ENCODE results near the gene ATP2B2.
A peak's percentile ranks its signal among the peaks of the same experiment; 100 is the strongest.

ATP2B2 gene

GRCh38 chr3:10465161-10465560 lies 40.2 kb downstream of the ATP2B2 start:
- H3K79me1 ChIP-seq (ENCODE audit: low read length): no peaks in the 10 kb centered on the region
- H3K27me3 ChIP-seq (ENCODE audit: insufficient read depth, low read length): no peaks in the 10 kb centered on the region
- no peak overlapping the region for H2BK5ac ChIP-seq (ENCODE audit: low read depth, low read length, poor library complexity)
- H3K9ac ChIP-seq (ENCODE audit: low read length): no peak overlapping the region
- no peak overlapping the region for H2BK12ac ChIP-seq (ENCODE audit: low read length)
- H3K4me2 ChIP-seq (ENCODE audit: low read length): no peak overlapping the region
- H3K27ac ChIP-seq (ENCODE audit: low read depth, low read length): no peak overlapping the region
- H3K23ac ChIP-seq (ENCODE audit: low read length): no peak overlapping the region
- H3K36me3 ChIP-seq (ENCODE audit: control insufficient read depth in 1 of 2, insufficient read depth in 2 of 2, low read length in 2 of 2): no peaks in the 10 kb centered on the region
- H4K12ac ChIP-seq (ENCODE audit: low read depth, low read length): no peak overlapping the region
- no peaks in the 10 kb centered on the region for H3K79me2 ChIP-seq (ENCODE audit: control insufficient read depth, insufficient read depth, low read length, poor library complexity)
- DNase-seq: no peak
- no peak overlapping the region for H3K18ac ChIP-seq (ENCODE audit: low read length)
- no peak overlapping the region for H3K4me3 ChIP-seq (ENCODE audit: low read depth, low read length)
- no peak overlapping the region for H2BK120ac ChIP-seq (ENCODE audit: insufficient read depth, low read length, poor library complexity)
- no peak overlapping the region for H3K14ac ChIP-seq (ENCODE audit: low read length)
- no peak overlapping the region for H4K91ac ChIP-seq (ENCODE audit: low read depth, low read length)
- peaks cover 4% of the 10 kb centered on the region for H3K9me3 ChIP-seq (ENCODE audit: insufficient read depth, low read depth, low read length)
- H3K4ac ChIP-seq (ENCODE audit: low read depth, low read length): no peak overlapping the region
- H4K8ac ChIP-seq (ENCODE audit: low read depth, low read length): no peak overlapping the region
- no peak overlapping the region for H2AK5ac ChIP-seq (ENCODE audit: low read length)
- no peaks in the 10 kb centered on the region for H3K4me1 ChIP-seq (ENCODE audit: control insufficient read depth in 1 of 2, insufficient read depth in 2 of 2, low read length in 2 of 2)
- H2AFZ ChIP-seq (ENCODE audit: insufficient read depth, low read length, poor library complexity): no peak overlapping the region
- no CpG with 5 or more reads among the region's 1 CpG for WGBS (ENCODE audit: extremely low coverage, insufficient coverage, insufficient read length)

DNA sequence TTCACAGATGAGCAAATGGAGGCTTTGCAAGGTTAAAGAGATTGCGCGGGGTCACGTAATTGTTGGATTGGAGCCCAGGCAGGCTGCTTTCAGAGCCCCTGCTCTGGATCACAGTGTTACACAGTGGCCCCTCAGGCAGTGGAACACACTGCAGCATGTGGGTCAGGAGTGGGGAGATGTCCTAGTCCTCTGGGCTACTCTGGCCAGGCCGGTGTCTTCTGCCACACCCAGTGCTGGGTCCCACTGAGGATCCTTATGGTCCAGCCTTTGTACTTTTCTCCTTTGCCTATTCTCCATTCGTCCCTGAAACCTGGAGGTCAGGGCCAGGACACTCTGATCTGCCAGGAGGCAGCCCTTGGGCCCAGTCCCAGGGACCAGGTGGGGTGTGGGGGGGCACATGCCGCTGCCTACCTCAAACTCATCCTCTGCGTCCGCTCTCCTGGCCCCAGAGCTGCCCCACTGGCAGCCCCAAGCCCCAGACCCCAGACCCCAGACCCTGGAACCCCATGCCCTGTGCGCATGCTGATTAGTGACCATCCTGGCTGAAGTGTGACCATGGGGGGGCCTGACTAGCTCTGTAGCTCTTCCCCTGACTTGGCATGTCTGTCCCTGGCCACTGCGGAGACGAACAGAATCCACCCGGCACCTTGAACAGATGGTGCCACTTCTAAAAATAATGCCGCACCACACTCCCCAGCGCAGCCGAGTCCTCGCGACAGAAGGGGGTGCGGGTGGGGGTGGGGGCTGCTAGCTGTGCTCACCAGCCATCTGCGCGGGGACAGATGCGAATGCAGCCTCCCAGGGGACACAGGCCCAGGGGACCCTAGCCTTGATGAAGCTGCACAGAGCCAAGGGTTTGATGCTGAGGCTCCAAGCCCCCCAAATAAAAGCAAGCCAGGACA lies 41.6 kb downstream of the ATP2B2 start:
- no peaks in the 10 kb centered on the region for H3K27me3 ChIP-seq (ENCODE audit: insufficient read depth, low read length)
- no peak for DNase-seq
- no peak overlapping the region for H3K4ac ChIP-seq (ENCODE audit: low read depth, low read length)
- H3K4me2 ChIP-seq (ENCODE audit: low read length): no peak overlapping the region
- H4K91ac ChIP-seq (ENCODE audit: low read depth, low read length): no peak overlapping the region
- no CpG with 5 or more reads among the region's 21 CpGs for WGBS (ENCODE audit: extremely low coverage, insufficient coverage, insufficient read length)
- H3K4me1 ChIP-seq (ENCODE audit: control insufficient read depth in 1 of 2, insufficient read depth in 2 of 2, low read length in 2 of 2): no peaks in the 10 kb centered on the region
- no peak overlapping the region for H2BK12ac ChIP-seq (ENCODE audit: low read length)
- H4K12ac ChIP-seq (ENCODE audit: low read depth, low read length): no peak overlapping the region
- H3K79me1 ChIP-seq (ENCODE audit: low read length): no peaks in the 10 kb centered on the region
- no peak overlapping the region for H2AFZ ChIP-seq (ENCODE audit: insufficient read depth, low read length, poor library complexity)
- peaks cover 5% of the 10 kb centered on the region for H3K9me3 ChIP-seq (ENCODE audit: insufficient read depth, low read depth, low read length)
- no peak overlapping the region for H3K23ac ChIP-seq (ENCODE audit: low read length)
- H3K9ac ChIP-seq (ENCODE audit: low read length): no peak overlapping the region
- H3K79me2 ChIP-seq (ENCODE audit: control insufficient read depth, insufficient read depth, low read length, poor library complexity): no peaks in the 10 kb centered on the region
- H3K36me3 ChIP-seq (ENCODE audit: control insufficient read depth in 1 of 2, insufficient read depth in 2 of 2, low read length in 2 of 2): no peaks in the 10 kb centered on the region
- H3K27ac ChIP-seq (ENCODE audit: low read depth, low read length): no peak overlapping the region
- H2AK5ac ChIP-seq (ENCODE audit: low read length): no peak overlapping the region
- H2BK5ac ChIP-seq (ENCODE audit: low read depth, low read length, poor library complexity): no peak overlapping the region
- H4K8ac ChIP-seq (ENCODE audit: low read depth, low read length): no peak overlapping the region
- H3K18ac ChIP-seq (ENCODE audit: low read length): no peak overlapping the region
- H3K14ac ChIP-seq (ENCODE audit: low read length): no peak overlapping the region
- no peak overlapping the region for H3K4me3 ChIP-seq (ENCODE audit: low read depth, low read length)
- H2BK120ac ChIP-seq (ENCODE audit: insufficient read depth, low read length, poor library complexity): no peak overlapping the region

DNA sequence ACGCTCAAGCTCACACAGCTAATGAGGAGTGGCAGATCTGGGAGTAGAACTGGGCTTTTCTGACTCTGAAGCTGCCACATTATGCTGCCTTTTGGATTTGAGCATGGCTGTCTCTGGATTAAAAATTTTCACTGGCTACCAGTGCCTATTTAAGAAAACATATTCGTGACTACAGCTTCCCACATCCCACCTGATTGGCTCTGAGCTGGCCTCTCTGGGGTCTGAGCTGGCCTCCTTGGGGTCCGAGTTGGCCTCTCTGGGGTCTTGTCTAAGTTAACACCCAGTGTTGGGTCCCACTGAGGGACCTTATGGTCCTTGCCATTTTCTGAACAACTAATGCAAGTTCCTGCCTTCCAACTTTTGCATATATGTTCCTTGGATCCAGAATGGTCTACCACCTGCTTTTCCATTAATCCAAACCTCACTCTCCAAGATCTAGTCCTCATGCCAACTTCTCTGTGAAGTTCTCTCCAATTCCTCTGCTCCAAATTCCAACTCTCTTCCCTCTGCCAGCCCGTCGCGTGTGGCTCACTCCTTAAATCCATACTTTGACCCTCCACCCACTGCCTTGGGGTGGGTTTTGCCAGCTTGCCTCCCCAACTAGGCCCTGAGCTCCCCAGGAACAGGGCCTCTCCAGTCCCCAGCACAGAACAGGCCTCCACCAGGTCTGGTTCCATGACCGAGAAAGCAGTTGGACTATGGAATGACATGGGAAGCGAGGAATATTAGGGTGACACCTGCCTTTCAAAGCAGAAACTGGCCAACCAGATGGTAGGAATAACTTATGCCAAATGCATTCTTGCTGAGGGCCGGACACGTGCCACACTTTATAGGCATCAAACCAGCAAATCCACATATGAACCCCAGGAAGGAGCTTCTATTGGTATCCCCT lies 42.5 kb downstream of the ATP2B2 start:
- no peak overlapping the region for H3K14ac ChIP-seq (ENCODE audit: low read length)
- no peak overlapping the region for H3K4ac ChIP-seq (ENCODE audit: low read depth, low read length)
- no peak overlapping the region for H2BK12ac ChIP-seq (ENCODE audit: low read length)
- H4K91ac ChIP-seq (ENCODE audit: low read depth, low read length): no peak overlapping the region
- H2BK5ac ChIP-seq (ENCODE audit: low read depth, low read length, poor library complexity): no peak overlapping the region
- H3K27ac ChIP-seq (ENCODE audit: low read depth, low read length): no peak overlapping the region
- WGBS (ENCODE audit: extremely low coverage, insufficient coverage, insufficient read length): no CpG with 5 or more reads among the region's 10 CpGs
- H3K18ac ChIP-seq (ENCODE audit: low read length): no peak overlapping the region
- H3K9me3 ChIP-seq (ENCODE audit: insufficient read depth, low read depth, low read length): peaks cover 7% of the 10 kb centered on the region
- H2BK120ac ChIP-seq (ENCODE audit: insufficient read depth, low read length, poor library complexity): no peak overlapping the region
- no peak overlapping the region for H2AK5ac ChIP-seq (ENCODE audit: low read length)
- no peak overlapping the region for H3K4me3 ChIP-seq (ENCODE audit: low read depth, low read length)
- no peaks in the 10 kb centered on the region for H3K79me2 ChIP-seq (ENCODE audit: control insufficient read depth, insufficient read depth, low read length, poor library complexity)
- no peaks in the 10 kb centered on the region for H3K27me3 ChIP-seq (ENCODE audit: insufficient read depth, low read length)
- H4K8ac ChIP-seq (ENCODE audit: low read depth, low read length): no peak overlapping the region
- H3K36me3 ChIP-seq (ENCODE audit: control insufficient read depth in 1 of 2, insufficient read depth in 2 of 2, low read length in 2 of 2): no peaks in the 10 kb centered on the region
- no peak overlapping the region for H3K23ac ChIP-seq (ENCODE audit: low read length)
- DNase-seq: no peak
- no peak overlapping the region for H4K12ac ChIP-seq (ENCODE audit: low read depth, low read length)
- no peak overlapping the region for H3K4me2 ChIP-seq (ENCODE audit: low read length)
- H3K4me1 ChIP-seq (ENCODE audit: control insufficient read depth in 1 of 2, insufficient read depth in 2 of 2, low read length in 2 of 2): no peaks in the 10 kb centered on the region
- H2AFZ ChIP-seq (ENCODE audit: insufficient read depth, low read length, poor library complexity): no peak overlapping the region
- H3K79me1 ChIP-seq (ENCODE audit: low read length): no peaks in the 10 kb centered on the region
- H3K9ac ChIP-seq (ENCODE audit: low read length): no peak overlapping the region

DNA sequence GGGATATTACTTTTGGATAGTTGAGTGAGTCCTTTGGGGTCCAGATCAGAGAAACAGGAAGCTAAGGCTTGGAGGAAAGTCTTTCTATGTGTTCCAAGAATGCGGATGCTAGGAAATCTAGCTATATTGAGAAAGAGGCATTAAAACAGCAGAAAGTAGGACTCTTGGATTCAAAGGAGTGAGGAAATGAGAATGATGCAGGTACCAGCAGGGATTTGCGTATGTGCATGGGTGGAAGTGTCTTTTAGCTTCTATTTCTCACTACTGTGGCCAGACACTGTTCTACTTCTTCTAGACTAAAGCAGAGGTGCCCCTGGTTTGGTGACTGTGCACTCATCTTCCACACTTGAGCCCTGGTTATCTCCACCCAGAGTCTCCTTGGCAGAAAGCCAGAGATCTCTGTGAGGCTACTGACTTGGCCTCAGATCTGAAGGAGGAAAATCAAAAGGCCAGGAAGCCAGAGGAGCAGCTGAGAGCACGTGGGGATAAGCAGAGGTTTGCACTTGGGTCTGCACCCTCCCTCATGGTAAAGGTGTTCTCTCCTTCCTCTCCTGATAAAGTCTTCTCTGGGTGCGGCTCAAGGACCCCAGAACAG lies 44.3 kb downstream of the ATP2B2 start:
- Histone ChIP-seq H3K9ac (ENCODE audit: low read length) (no peak overlapping the region), H2BK5ac (ENCODE audit: low read depth, low read length, poor library complexity) (no peak overlapping the region), H2AFZ (ENCODE audit: insufficient read depth, low read length, poor library complexity) (no peak overlapping the region), H3K79me2 (ENCODE audit: control insufficient read depth, insufficient read depth, low read length, poor library complexity) (no peaks in the 10 kb centered on the region), H4K8ac (ENCODE audit: low read depth, low read length) (no peak overlapping the region), H3K27ac (ENCODE audit: low read depth, low read length) (no peak overlapping the region), H3K4ac (ENCODE audit: low read depth, low read length) (no peak overlapping the region), H3K36me3 (ENCODE audit: control insufficient read depth in 1 of 2, insufficient read depth in 2 of 2, low read length in 2 of 2) (no peaks in the 10 kb centered on the region), H4K12ac (ENCODE audit: low read depth, low read length) (no peak overlapping the region), H3K27me3 (ENCODE audit: insufficient read depth, low read length) (no peaks in the 10 kb centered on the region), H3K79me1 (ENCODE audit: low read length) (no peaks in the 10 kb centered on the region), H2AK5ac (ENCODE audit: low read length) (no peak overlapping the region), H3K4me1 (ENCODE audit: control insufficient read depth in 1 of 2, insufficient read depth in 2 of 2, low read length in 2 of 2) (no peaks in the 10 kb centered on the region), H2BK120ac (ENCODE audit: insufficient read depth, low read length, poor library complexity) (no peak overlapping the region), H3K23ac (ENCODE audit: low read length) (no peak overlapping the region), H2BK12ac (ENCODE audit: low read length) (no peak overlapping the region), H4K91ac (ENCODE audit: low read depth, low read length) (no peak overlapping the region), H3K14ac (ENCODE audit: low read length) (no peak overlapping the region), H3K4me2 (ENCODE audit: low read length) (no peak overlapping the region), H3K9me3 (ENCODE audit: insufficient read depth, low read depth, low read length) (peaks cover 7% of the 10 kb centered on the region), H3K18ac (ENCODE audit: low read length) (no peak overlapping the region), H3K4me3 (ENCODE audit: low read depth, low read length) (no peak overlapping the region)
- peak; percentile 70 to 87 for DNase-seq
- WGBS (ENCODE audit: extremely low coverage, insufficient coverage, insufficient read length): no CpG with 5 or more reads among the region's 4 CpGs
